AG09319 (cell line): ENCODE measurements around the gene AK3.

Source experiments
- DNase-seq: peaks from one replicate; pipeline ENCODE4 v3.0.0-alpha.2; 2010; ENCODE audit warnings: low read depth; ENCODE audit errors: extremely low read depth
- CTCF ChIP-seq: IDR thresholded peaks from 2 replicates; pipeline ENCODE4 v1.5.1; 2011; ENCODE audit warnings: low read depth, mild to moderate bottlenecking, inconsistent platforms, low read length, moderate library complexity

AK3 gene

GRCh38 chr9:4734150-4734549 lies 6.9 kb downstream of the AK3 start:
- DNase-seq = no peak
- TF ChIP-seq CTCF = no peak

GRCh38 chr9:4732890-4733289 lies 8.1 kb downstream of the AK3 start:
- no peak for DNase-seq
- TF ChIP-seq CTCF = no peak

GRCh38 chr9:4727593-4727992 lies 13.4 kb downstream of the AK3 start:
- no peak for TF ChIP-seq CTCF
- DNase-seq = no peak

- DNase-seq = no peak
- no peak for TF ChIP-seq CTCF
These were observed 15.1 kb downstream of the AK3 start for GRCh38 chr9:4725706-4726442.

- no peak for DNase-seq
- TF ChIP-seq CTCF = no peak
These were observed 19.3 kb downstream of the AK3 start for GRCh38 chr9:4721736-4722135.

- DNase-seq = no peak
- no peak for TF ChIP-seq CTCF
These were observed 22.1 kb downstream of the AK3 start for GRCh38 chr9:4718911-4719310.

- TF ChIP-seq CTCF = no peak
- no peak for DNase-seq
These were observed 23.2 kb downstream of the AK3 start for GRCh38 chr9:4717815-4718214.
